Stomach (tissue), 4 donors: ENCODE data around the gene PHF21A.

Source experiments
- CTCF ChIP-seq, 7 experiments: fragments of 450-650 bp in 4 of 7; fragments of 200-600 bp in 3 of 7; sonication (generic) in 3 of 7; IDR thresholded peaks; one replicate each; pipeline ENCODE4 v1.5.1; 2016 to 2019; ENCODE audit warnings: antibody characterized with exemption in 7 of 7, control low read depth in 2 of 7, mild to moderate bottlenecking in 1 of 7
- POLR2A ChIP-seq, 4 donors: fragments of 450-650 bp; IDR thresholded peaks; one replicate each; pipeline ENCODE4 v1.6.1; 2016; ENCODE audit warnings: antibody characterized with exemption in 4 of 4, control low read depth in 2 of 4, mild to moderate bottlenecking in 1 of 4, moderate library complexity in 1 of 4
- POLR2AphosphoS5 ChIP-seq, 3 donors: sonication (generic); formaldehyde crosslinking; IDR thresholded peaks; one replicate each; pipeline ENCODE4 v1.6.1; 2016; ENCODE audit warnings: antibody characterized with exemption in 3 of 3

- no peak for TF ChIP-seq CTCF (IDR thresholded peaks at IDR 0.05)
- TF ChIP-seq POLR2A (IDR thresholded peaks at IDR 0.05) = no peak
- TF ChIP-seq POLR2AphosphoS5 (IDR thresholded peaks at IDR 0.05) = no peak
Measured at GRCh38 chr11:46162700-46163099, 41.4 kb upstream of the PHF21A start.
